Esophagus squamous epithelium (tissue), 5 donors: Measurements from ENCODE around the gene MICAL3. TPM values are rescaled to one million over a fixed set of nuclear protein-coding genes. Genes with fewer than 3 reads are reported as not detected.
A peak's percentile ranks its signal among the peaks of the same experiment; 100 is the strongest.

Experiments used
- DNase-seq: peaks from one replicate; lab custom pipeline; 2025; lab: John Stamatoyannopoulos, UW
- H3K27ac ChIP-seq, 4 donors: fragments of 200-600 bp; sonication (generic); one replicate each; pipeline ENCODE4 v1.5.1; 2016 to 2019; ENCODE audit warnings: mild to moderate bottlenecking in 1 of 4
- H3K27me3 ChIP-seq, 4 donors: fragments of 200-600 bp; sonication (generic); 1 replicate in 3 of 4; 2 replicates in 1 of 4; pipeline versions ENCODE4 v1.5.1 to v1.6.0; 2017 to 2021; ENCODE audit warnings: antibody characterized with exemption in 1 of 4
- H3K36me3 ChIP-seq, 3 donors: fragments of 200-600 bp; sonication (generic); one replicate each; pipeline ENCODE4 v1.5.1; 2016 to 2019
- H3K4me1 ChIP-seq, 3 donors: fragments of 200-600 bp; sonication (generic); one replicate each; pipeline ENCODE4 v1.5.1; 2017 to 2019
- H3K4me3 ChIP-seq, 4 donors: fragments of 200-600 bp; sonication (generic); 1 replicate in 3 of 4; 2 replicates in 1 of 4; pipeline ENCODE4 v1.5.1; 2016 to 2019; ENCODE audit warnings: mild to moderate bottlenecking in 2 of 4, moderate library complexity in 1 of 4
- H3K9me3 ChIP-seq, 3 donors: fragments of 200-600 bp; sonication (generic); one replicate each; pipeline ENCODE4 v1.5.1; 2016 to 2019
- CTCF ChIP-seq, 6 experiments: fragments of 450-650 bp in 4 of 6; fragments of 200-600 bp in 2 of 6; sonication (generic) in 2 of 6; IDR thresholded peaks; one replicate each; pipeline ENCODE4 v1.5.1; 2016 to 2019; ENCODE audit warnings: antibody characterized with exemption in 6 of 6, mild to moderate bottlenecking in 4 of 6, moderate library complexity in 4 of 6
- POLR2A ChIP-seq, 4 donors: fragments of 450-650 bp; IDR thresholded peaks; one replicate each; pipeline ENCODE4 v1.6.1; 2017; ENCODE audit warnings: antibody characterized with exemption in 4 of 4, mild to moderate bottlenecking in 4 of 4, moderate library complexity in 3 of 4
- WGBS, 2 donors: methylation state at CpG; one replicate each; pipeline ENCODE4 v1.1.5; 2018; 5-methylcytosine and 5-hydroxymethylcytosine counted together
- intact Hi-C: fragments of 100-400 bp; cut with DNase I; formaldehyde crosslinking; loops from one replicate; pipeline ENCODE4 v1.15.0; 2022
- total RNA-seq, 4 donors: library from RNA; depleted of rRNA; stranded (reverse); fragments of >200 nt; gene quantifications; one replicate each; pipeline ENCODE4 v1.1.0, GENCODE V29; 2016
- donor health status: DM: yes; HTN: yes; CAD: no.

MICAL3 gene
- total RNA-seq, 4 donors from 2014 or later = 11.2 to 30.9 (median 15.9) TPM

GRCh38 chr22:17951315-17951714, 73.0 kb downstream of the MICAL3 start:
- Histone ChIP-seq H3K9me3 (no peaks in the 10 kb centered on the region), H3K36me3 (no peaks in the 10 kb centered on the region), H3K27me3 (no peaks in the 10 kb centered on the region), H3K4me3 (no peak overlapping the region), H3K27ac (peak overlapping the region in 1 of 4 donors; percentile 37), H3K4me1 (peaks cover 9 to 47% (median 22%) of the 10 kb centered on the region in 3 donors)
- intact Hi-C loops = loop anchor here (10.0 kb wide), 1 partner anchor 117 kb away; no protein-coding TSS in a partner anchor
- DNase-seq = no peak
- TF ChIP-seq CTCF (IDR thresholded peaks at IDR 0.05) = no peak
- TF ChIP-seq POLR2A (IDR thresholded peaks at IDR 0.05) = no peak
- WGBS, 2 donors = 86 to 88% methylated on average over 5 of the region's 5 CpGs

- Histone ChIP-seq H3K36me3 (no peaks in the 10 kb centered on the region), H3K9me3 (no peaks in the 10 kb centered on the region), H3K27me3 (no peaks in the 10 kb centered on the region), H3K4me3 (no peak overlapping the region), H3K27ac (peak overlapping the region in 2 of 4 donors; percentile 0 to 37), H3K4me1 (peaks cover 15 to 53% (median 24%) of the 10 kb centered on the region in 3 donors)
- DNase-seq = no peak
- intact Hi-C loops = loop anchor here (10.0 kb wide), 1 partner anchor 116 kb away; no protein-coding TSS in a partner anchor
- TF ChIP-seq POLR2A (IDR thresholded peaks at IDR 0.05) = no peak
- no peak for TF ChIP-seq CTCF (IDR thresholded peaks at IDR 0.05)
- 77 to 90% methylated on average over 3 to 8 of the region's 10 CpGs for WGBS, 2 donors
These were observed 73.6 kb downstream of the MICAL3 start for GRCh38 chr22:17950651-17951214.

- DNase-seq = no peak
- no peaks in the 10 kb centered on the region for H3K36me3 ChIP-seq
- TF ChIP-seq POLR2A (IDR thresholded peaks at IDR 0.05) = no peak
- TF ChIP-seq CTCF (IDR thresholded peaks at IDR 0.05) = no peak
- H3K27me3 ChIP-seq = no peaks in the 10 kb centered on the region
- 86 to 88% methylated on average over 11 of the region's 14 CpGs for WGBS, 2 donors
- intact Hi-C loops = loop anchor here (10.0 kb wide), 1 partner anchor 115 kb away; no protein-coding TSS in a partner anchor
- no peak overlapping the region for H3K27ac ChIP-seq
- no peaks in the 10 kb centered on the region for H3K9me3 ChIP-seq
- H3K4me3 ChIP-seq = no peak overlapping the region
- H3K4me1 ChIP-seq = peaks cover 22 to 57% (median 31%) of the 10 kb centered on the region in 3 donors
These were observed 74.5 kb downstream of the MICAL3 start for GRCh38 chr22:17949642-17950473.

GRCh38 chr22:17948101-17948500, 76.3 kb downstream of the MICAL3 start:
- 98 to 100% methylated on average over 2 to 5 of the region's 9 CpGs for WGBS, 2 donors
- intact Hi-C loops = no loop called here
- TF ChIP-seq CTCF (IDR thresholded peaks at IDR 0.05) (no peak), POLR2A (IDR thresholded peaks at IDR 0.05) (no peak)
- Histone ChIP-seq H3K27ac (no peak overlapping the region), H3K4me1 (peaks cover 22 to 74% (median 35%) of the 10 kb centered on the region in 3 donors), H3K4me3 (no peak overlapping the region), H3K9me3 (no peaks in the 10 kb centered on the region), H3K27me3 (no peaks in the 10 kb centered on the region), H3K36me3 (no peaks in the 10 kb centered on the region)
- no peak for DNase-seq
